G401 (cell line): ENCODE data around the gene GBX1. TPM values are rescaled to one million over a fixed set of nuclear protein-coding genes. Genes with fewer than 3 reads are reported as not detected.

Experiments
- DNase-seq: peaks from one replicate; pipeline ENCODE4 v3.0.0-alpha.2; 2015; ENCODE audit warnings: low spot score
- in situ Hi-C: cut with HindIII; loops from 2 replicates; pipeline ENCODE4 v1.10.0; 2016; ENCODE audit warnings: low sequenced_read_pairs, mixed read lengths
- total RNA-seq: library from RNA; depleted of rRNA; stranded (reverse); fragments of >200 nt; shearing (Covaris generic); gene quantifications from 2 replicates; pipeline ENCODE4 v1.2.3, GENCODE V29; 2014

Gene GBX1
- total RNA-seq, 1 experiment from 2014 or later: not detected

DNA sequence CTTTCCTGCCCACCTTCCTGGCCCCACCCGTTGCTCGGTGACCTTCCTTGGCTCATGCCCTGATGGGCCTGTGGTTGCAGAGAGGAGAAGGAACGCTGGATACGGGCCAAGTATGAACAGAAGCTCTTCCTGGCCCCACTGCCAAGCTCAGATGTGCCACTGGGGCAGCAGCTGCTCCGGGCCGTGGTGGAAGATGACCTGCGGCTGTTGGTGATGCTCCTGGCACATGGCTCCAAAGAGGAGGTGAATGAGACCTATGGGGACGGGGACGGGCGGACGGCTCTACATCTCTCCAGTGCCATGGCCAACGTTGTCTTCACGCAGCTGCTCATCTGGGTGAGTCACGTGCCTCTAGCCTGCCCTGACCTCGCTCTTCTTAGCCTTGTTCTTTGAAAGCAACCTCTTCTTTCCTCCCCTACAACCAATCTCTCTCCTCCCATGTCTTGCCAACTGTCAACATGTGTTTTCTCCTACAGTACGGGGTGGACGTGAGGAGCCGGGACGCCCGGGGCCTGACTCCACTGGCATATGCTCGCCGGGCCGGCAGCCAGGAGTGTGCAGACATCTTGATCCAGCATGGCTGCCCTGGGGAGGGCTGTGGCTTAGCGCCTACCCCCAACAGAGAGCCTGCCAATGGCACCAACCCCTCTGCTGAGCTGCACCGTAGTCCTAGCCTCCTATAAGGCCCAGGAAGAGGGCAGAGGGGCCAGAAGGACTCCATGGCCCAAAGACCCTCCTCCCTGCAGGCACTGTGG, 24.1 kb downstream of the GBX1 start:
- in situ Hi-C loops: no loop called here
- peak; percentile 46 for DNase-seq

DNA sequence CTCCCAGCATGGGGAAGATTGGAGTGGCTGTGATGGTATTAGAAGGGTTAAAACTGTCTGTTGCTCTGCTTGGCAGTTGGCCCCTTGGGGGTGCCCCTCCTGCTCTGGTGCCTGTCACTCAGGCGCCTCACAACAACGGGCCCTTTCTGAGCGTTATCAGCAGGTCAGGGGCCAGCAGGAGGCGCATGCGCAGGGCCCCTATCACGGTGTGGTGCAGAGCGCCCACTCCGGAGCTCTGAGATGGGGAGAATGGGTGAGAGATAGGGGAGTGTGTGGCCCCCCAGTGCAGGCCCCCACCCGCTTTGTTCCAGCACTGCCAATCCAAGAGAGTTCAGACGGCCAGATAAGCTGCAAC, 24.8 kb downstream of the GBX1 start:
- no peak for DNase-seq
- in situ Hi-C loops: no loop called here

GRCh38 chr7:151141855-151142685, 25.4 kb downstream of the GBX1 start:
- peak; percentile 38 for DNase-seq
- in situ Hi-C loops: no loop called here

DNA sequence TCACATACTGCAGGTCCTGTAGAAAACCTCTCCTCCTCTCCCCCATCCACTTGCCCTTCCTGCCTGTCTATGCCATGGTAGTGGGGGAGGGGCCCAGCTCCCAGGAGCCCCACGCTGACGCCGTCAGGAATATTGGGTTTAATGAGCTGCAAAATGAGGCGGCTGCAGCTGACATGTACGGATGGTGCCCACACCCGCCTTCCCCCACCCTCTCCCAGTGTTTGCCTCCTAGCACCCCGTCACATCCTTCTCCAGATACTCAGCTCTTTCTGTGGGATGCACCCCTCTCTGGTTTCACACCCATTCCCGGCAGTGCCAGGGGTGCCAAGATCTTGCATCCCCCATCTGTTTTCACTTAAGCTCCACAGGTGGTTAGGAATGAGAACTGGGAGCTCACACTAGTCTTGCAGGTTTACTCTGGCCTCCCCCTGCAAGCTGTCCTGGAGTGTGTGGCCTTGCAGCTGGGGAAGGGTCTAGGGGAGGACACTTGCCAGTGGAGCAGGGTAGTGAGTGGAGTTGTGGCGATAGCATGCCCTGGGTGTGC, 26.1 kb downstream of the GBX1 start:
- no peak for DNase-seq
- in situ Hi-C loops: no loop called here

DNA sequence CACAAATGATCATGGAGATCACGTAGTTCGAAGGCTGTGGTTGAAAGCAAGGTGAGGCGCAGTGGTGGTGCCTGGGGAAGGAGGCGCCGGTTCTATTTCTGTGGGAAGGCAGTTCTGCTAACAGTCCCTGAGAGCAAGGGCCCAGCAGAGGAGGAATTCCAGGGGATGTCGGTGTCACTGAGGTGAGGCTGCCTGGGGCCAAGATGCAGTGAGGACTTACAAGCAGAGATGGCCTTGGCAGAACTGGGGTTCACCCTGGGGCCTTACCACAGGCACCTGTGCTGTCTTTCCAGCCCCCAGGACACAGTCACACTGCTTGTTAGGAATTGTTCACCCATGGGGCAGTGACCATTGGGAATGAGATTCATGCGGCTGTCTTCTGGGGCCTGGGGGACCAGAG, 26.7 kb downstream of the GBX1 start:
- in situ Hi-C loops: no loop called here
- no peak for DNase-seq

DNA sequence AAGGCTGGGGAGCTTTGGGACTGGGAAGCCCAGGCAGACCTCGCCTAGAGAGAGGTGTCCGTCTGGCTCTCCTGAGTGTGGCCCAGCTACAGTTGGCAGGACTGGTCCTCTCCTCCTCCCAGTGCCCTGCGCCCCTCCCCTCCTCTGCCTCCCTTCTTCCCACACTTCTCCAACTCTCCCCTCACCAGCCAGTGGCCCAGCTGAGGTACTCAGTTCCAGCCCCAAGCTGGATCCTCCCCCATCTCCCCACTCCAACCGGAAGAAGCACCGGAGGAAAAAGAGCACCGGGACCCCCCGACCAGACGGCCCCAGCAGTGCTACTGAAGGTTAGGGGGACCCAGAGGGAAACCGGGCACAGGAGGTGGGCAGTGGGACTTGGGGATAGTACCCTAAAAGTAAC, 27.7 kb downstream of the GBX1 start:
- DNase-seq: no peak
- in situ Hi-C loops: no loop called here

GRCh38 chr7:151139071-151139790, 28.3 kb downstream of the GBX1 start:
- no peak for DNase-seq
- in situ Hi-C loops: no loop called here

DNA sequence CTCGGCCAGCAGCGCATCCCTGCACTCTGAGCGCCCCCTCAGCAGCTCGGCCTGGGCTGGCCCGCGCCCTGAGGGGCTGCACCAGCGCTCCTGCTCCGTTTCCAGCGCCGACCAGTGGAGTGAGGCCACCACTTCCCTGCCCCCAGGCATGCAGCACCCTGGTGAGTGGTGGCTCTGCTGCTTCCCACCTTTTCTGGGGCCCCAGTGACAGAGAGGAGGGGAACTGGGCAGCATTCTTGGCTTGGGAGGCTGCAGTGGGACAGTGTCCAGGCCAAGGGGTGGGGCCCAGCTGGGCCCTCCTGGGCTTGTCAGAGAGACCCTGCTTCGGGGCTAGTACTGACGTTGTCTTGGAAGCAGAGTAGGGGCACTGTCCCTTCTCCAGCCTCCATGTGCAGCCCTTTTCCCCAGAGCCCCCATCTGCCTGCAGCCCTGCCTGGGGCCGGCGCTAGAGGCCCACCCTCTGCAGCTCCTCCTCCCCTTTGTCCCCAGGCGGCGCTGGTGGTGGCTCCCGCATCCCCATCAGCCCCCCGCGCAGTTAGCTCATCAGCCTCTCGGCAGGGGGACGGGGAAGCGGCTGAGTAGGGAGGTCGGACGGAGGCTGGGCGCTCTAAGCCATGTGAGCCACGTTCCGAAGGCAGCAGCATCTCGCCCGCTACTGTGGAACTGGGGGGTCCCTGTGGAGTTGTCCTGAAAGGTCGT, 29.2 kb downstream of the GBX1 start:
- in situ Hi-C loops: no loop called here
- DNase-seq: no peak

DNA sequence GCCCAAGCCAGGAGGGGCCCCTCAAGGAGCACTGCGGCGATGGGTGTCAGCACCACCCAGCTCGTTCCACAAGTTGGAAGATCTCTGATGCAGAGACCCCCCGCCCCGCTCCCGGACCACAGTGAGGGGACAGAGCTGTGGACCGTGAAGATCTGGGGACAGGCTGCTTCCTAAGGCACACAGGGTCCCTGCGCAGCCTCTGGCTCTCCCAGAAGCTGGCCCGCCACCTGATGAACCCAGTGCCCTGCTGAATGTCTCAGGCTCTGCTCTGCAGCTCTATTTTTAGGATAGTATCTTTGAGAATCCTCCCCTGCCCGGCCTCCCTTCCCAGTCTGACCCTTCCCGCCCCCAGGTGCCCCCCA, 29.7 kb downstream of the GBX1 start:
- DNase-seq: no peak
- in situ Hi-C loops: no loop called here

- DNase-seq: no peak
- in situ Hi-C loops: no loop called here
Measured at GRCh38 chr7:151137076-151137675, 30.3 kb downstream of the GBX1 start.

GRCh38 chr7:151135866-151136843, 31.3 kb downstream of the GBX1 start:
- DNase-seq: no peak
- in situ Hi-C loops: no loop called here

DNA sequence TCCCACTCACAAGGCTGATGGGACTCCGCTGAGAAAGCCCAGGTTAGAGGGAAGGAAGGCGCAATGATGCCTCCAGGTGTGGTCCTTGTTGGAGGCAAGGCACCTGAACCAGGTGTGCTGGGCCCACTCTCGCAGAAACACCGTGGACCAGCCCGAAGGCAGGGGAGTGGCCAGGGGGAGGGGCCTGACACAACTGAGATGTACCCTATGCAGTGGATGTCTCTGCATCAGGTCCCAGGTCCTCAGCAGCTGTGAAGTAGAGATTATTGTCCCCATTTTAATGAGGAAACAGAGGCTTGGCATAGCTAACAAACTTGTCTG, 32.0 kb downstream of the GBX1 start:
- no peak for DNase-seq
- in situ Hi-C loops: no loop called here

DNA sequence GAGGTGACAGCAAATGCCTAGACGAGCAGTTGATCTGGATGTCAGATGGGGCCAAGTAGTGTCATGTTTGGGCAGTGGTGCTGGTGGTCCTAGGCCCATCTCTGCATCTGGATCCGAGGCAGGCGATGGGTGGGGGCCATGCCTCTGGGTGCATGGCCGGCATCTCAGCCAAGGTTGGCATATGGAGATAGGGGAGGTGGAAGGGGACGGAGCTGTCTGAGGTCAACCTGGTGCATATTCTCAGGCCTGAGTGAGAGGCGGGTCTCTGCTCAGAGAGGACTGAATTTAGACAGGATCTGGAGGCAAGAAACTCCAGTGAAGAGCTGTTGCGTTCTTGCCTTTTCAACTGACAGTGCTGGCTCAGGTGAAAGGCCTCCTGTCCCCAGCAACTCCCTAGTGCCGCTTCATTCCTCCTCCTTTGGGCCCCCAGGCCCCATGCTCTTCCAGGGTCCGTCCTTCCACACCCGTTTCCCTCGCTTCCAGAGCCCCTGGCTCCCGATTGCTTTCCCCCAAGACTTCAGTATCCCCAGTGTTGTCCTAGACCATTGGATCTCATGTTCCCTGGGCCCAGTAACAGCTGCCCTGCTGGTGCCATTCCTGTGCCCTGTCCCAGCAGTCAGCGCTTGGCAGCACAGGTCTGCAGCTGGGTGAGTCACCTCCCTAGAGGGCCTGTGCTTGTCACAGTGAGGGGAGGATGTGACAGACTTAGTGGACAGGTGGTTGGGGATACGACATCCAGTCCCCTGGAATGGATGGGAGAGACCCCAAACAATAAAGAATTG, 32.6 kb downstream of the GBX1 start:
- no peak for DNase-seq
- in situ Hi-C loops: no loop called here

- in situ Hi-C loops: no loop called here
- DNase-seq: no peak
Measured at GRCh38 chr7:151133986-151134742, 33.3 kb downstream of the GBX1 start.

DNA sequence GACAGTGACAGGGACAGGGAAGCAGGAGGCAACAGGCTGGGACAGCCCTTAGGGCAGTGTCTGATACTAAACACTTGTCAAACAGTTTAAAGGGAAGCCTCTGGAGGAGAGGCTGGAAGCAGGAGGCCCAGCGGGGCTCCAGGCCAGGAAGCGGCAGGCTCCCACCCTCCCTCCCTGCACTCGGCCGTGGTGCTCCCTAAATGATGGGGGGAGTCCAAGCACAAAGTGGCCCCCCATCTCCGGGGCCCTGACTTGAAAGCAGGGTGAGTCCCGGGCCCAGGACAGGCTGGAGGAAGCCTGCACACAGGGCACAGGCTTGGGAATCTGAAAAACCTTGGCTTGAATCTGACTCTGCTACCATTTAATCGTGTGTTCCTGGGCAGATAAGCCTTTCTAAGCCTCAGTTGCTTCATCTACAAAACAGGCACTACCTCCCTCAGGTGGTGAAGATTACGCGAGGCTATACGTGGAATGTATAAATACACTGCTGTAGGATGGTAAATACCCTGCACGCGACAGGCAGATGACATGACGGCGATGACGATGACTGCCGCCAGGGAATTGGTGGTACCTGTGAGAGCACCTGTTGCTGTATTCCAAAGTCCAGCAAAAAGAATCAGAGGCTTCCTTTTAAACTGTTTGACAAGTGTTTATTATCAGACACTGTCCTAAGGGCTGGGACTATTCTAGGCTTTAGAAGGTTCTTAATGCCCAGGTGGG, 34.1 kb downstream of the GBX1 start:
- no peak for DNase-seq
- in situ Hi-C loops: no loop called here
